GM23338 (cell line): ENCODE measurements around the gene MMP28. TPM values are rescaled to one million over a fixed set of nuclear protein-coding genes. Genes with fewer than 3 reads are reported as not detected.

Experiments used
- ATAC-seq: fragments of 200-7000 bp; cut with Tn5 transposase; 3 replicates; pipeline ENCODE4 v1.9.1; 2020
- DNase-seq: peaks from one replicate; pipeline ENCODE4 v3.0.0-alpha.2; 2015; ENCODE audit warnings: low spot score
- H2AFZ ChIP-seq: fragments of 200-600 bp; sonication (generic); 2 replicates; pipeline ENCODE4 v1.8.0; 2016; ENCODE audit warnings: antibody characterized with exemption, mild to moderate bottlenecking, moderate library complexity
- H3F3A ChIP-seq: fragments of 200-600 bp; sonication (generic); replicated peaks from 2 replicates; pipeline ENCODE4 v1.8.0; 2017; ENCODE audit warnings: antibody characterized with exemption, mixed run types, low read depth
- H3K27ac ChIP-seq: fragments of 200-600 bp; sonication (generic); 2 replicates; pipeline ENCODE4 v1.6.1; 2016; ENCODE audit warnings: low read depth
- H3K27me3 ChIP-seq: fragments of 200-600 bp; sonication (generic); 2 replicates; pipeline ENCODE4 v1.8.0; 2016; ENCODE audit warnings: mild to moderate bottlenecking, mixed run types, moderate library complexity; ENCODE audit not compliant: insufficient read depth
- H3K36me3 ChIP-seq: fragments of 200-600 bp; sonication (generic); 2 replicates; pipeline ENCODE4 v1.8.0; 2016; ENCODE audit warnings: mild to moderate bottlenecking; ENCODE audit not compliant: insufficient read depth
- H3K4me1 ChIP-seq: fragments of 200-600 bp; sonication (generic); 2 replicates; pipeline ENCODE4 v1.8.0; 2016; ENCODE audit warnings: mild to moderate bottlenecking, moderate library complexity; ENCODE audit not compliant: insufficient read depth
- H3K4me2 ChIP-seq: fragments of 200-600 bp; sonication (generic); 2 replicates; pipeline ENCODE4 v1.7.1; 2017; ENCODE audit warnings: mixed run types
- H3K4me3 ChIP-seq: fragments of 200-600 bp; sonication (generic); 2 replicates; pipeline ENCODE4 v1.6.1; 2016; ENCODE audit warnings: mixed run types
- H3K79me2 ChIP-seq: fragments of 200-600 bp; sonication (generic); replicated peaks from 2 replicates; pipeline ENCODE4 v1.8.0; 2017; ENCODE audit warnings: mild to moderate bottlenecking; ENCODE audit not compliant: insufficient read depth
- H3K9me2 ChIP-seq: fragments of 200-600 bp; sonication (generic); 2 replicates; pipeline ENCODE4 v1.8.0; 2017; ENCODE audit not compliant: insufficient read depth
- H4K20me1 ChIP-seq: fragments of 200-600 bp; sonication (generic); replicated peaks from 2 replicates; pipeline ENCODE4 v1.8.0; 2017; ENCODE audit warnings: mild to moderate bottlenecking; ENCODE audit not compliant: insufficient read depth
- H3K27ac Mint-ChIP-seq: 2 replicates; pipeline ENCODE4 v1.8.0; 2020; ENCODE audit warnings: inconsistent platforms, mild to moderate bottlenecking, moderate library complexity, mixed read lengths
- H3K27me3 Mint-ChIP-seq: 3 replicates; pipeline ENCODE4 v1.8.0; 2022; ENCODE audit warnings: low read depth, mild to moderate bottlenecking, moderate library complexity, mixed read lengths, inconsistent platforms; ENCODE audit not compliant: insufficient read depth, poor library complexity
- H3K36me3 Mint-ChIP-seq: 3 replicates; pipeline ENCODE4 v1.8.0; 2021; ENCODE audit warnings: low read depth, mild to moderate bottlenecking, inconsistent platforms, moderate library complexity, mixed read lengths
- H3K4me1 Mint-ChIP-seq: 3 replicates; pipeline ENCODE4 v1.8.0; 2020; ENCODE audit warnings: mild to moderate bottlenecking, inconsistent platforms, mixed read lengths
- H3K4me3 Mint-ChIP-seq: 3 replicates; pipeline ENCODE4 v1.8.0; 2021; ENCODE audit warnings: moderate library complexity, mild to moderate bottlenecking, inconsistent platforms, mixed read lengths
- H3K9me3 Mint-ChIP-seq: 3 replicates; pipeline ENCODE4 v1.8.0; 2020; ENCODE audit warnings: moderate library complexity, mild to moderate bottlenecking, inconsistent platforms, mixed read lengths
- CREB1 ChIP-seq: fragments of 250-450 bp; sonication (Bioruptor Pico); IDR thresholded peaks from 2 replicates; pipeline ENCODE4 v1.5.0; 2020; ENCODE audit warnings: low read depth, mild to moderate bottlenecking, moderate library complexity
- ETS1 ChIP-seq: IDR thresholded peaks from 2 replicates; pipeline ENCODE4 v1.6.1; 2016; ENCODE audit warnings: antibody characterized with exemption
- EZH2 ChIP-seq: fragments of 200-600 bp; sonication (generic); IDR thresholded peaks from one replicate; pipeline ENCODE4 v1.8.0; 2017; ENCODE audit warnings: antibody characterized with exemption, mild to moderate bottlenecking, low read depth; ENCODE audit not compliant: unreplicated experiment
- JUNB ChIP-seq: IDR thresholded peaks from one replicate; pipeline ENCODE4 v1.6.1; 2016; ENCODE audit warnings: antibody characterized with exemption; ENCODE audit not compliant: unreplicated experiment
- REST ChIP-seq: IDR thresholded peaks from one replicate; pipeline ENCODE4 v1.6.1; 2018; ENCODE audit warnings: antibody characterized with exemption; ENCODE audit not compliant: unreplicated experiment
- STAT1 ChIP-seq: IDR thresholded peaks from one replicate; pipeline ENCODE4 v1.6.1; 2016; ENCODE audit warnings: antibody characterized with exemption; ENCODE audit not compliant: unreplicated experiment
- polyA plus RNA-seq: library from polyadenylated mRNA; unstranded; fragments of >200 nt; fragmentation: Nextera tagmentation; extraction: Ambion mirVana; gene quantifications from 2 replicates; pipeline ENCODE4 v1.2.1, GENCODE V29; 2016
- total RNA-seq: library from RNA; depleted of rRNA; stranded (reverse); fragments of >200 nt; shearing (Covaris generic); gene quantifications from 2 replicates; pipeline ENCODE4 v1.2.3, GENCODE V29; 2014

Gene MMP28
- total and polyA plus RNA-seq, 2 experiments from 2014 or later, result not detected

GRCh38 chr17:35743626-35744328 is 51.7 kb downstream of the MMP28 start:
- ATAC-seq, result peak; percentile 19
- Histone ChIP-seq H3K27me3 (peaks cover 47% of the 10 kb centered on the region), H3K79me2 (no peaks in the 10 kb centered on the region), H3K4me1 (peaks cover 4% of the 10 kb centered on the region; the same call in 1 of the 2 replicates), H3K27ac (no peak overlapping the region), H3K4me2 (no peak overlapping the region), H3K4me3 (no peak overlapping the region), H3K9me2 (peaks cover 6% of the 10 kb centered on the region; the same call in 1 of the 2 replicates), H3K36me3 (no peaks in the 10 kb centered on the region), H3F3A (peaks cover 8% of the 10 kb centered on the region; the same call in 1 of the 2 replicates), H2AFZ (no peak overlapping the region), H4K20me1 (no peaks in the 10 kb centered on the region; the same call in 1 of the 2 replicates)
- Mint-ChIP-seq H3K36me3 (0 out of 3 replicates have a peak, but pooled peaks cover 8% of the 10 kb centered on the region), H3K27ac (no peak overlapping the region), H3K27me3 (peaks cover 38% of the 10 kb centered on the region), H3K4me1 (peaks cover 13% of the 10 kb centered on the region), H3K9me3 (peaks cover 12% of the 10 kb centered on the region; the same call in 2 of the 3 replicates), H3K4me3 (no peak overlapping the region; the same call in 2 of the 3 replicates)
- TF ChIP-seq STAT1, result no peak
- no peak for TF ChIP-seq ETS1
- peak; percentile 90 for TF ChIP-seq REST
- peak; percentile 78 for DNase-seq

- Histone ChIP-seq H4K20me1 (no peaks in the 10 kb centered on the region; the same call in 1 of the 2 replicates), H3K4me3 (no peak overlapping the region), H3K36me3 (no peaks in the 10 kb centered on the region), H3K4me2 (no peak overlapping the region), H3K27ac (no peak overlapping the region), H3K9me2 (peaks cover 6% of the 10 kb centered on the region; the same call in 1 of the 2 replicates), H3K27me3 (peaks cover 55% of the 10 kb centered on the region), H3K4me1 (peaks cover 4% of the 10 kb centered on the region; the same call in 1 of the 2 replicates), H3F3A (peaks cover 8% of the 10 kb centered on the region; the same call in 1 of the 2 replicates), H3K79me2 (no peaks in the 10 kb centered on the region), H2AFZ (no peak overlapping the region)
- ATAC-seq (no peak), DNase-seq (no peak)
- Mint-ChIP-seq H3K9me3 (peaks cover 12% of the 10 kb centered on the region; the same call in 2 of the 3 replicates), H3K36me3 (0 out of 3 replicates have a peak, but pooled peaks cover 8% of the 10 kb centered on the region), H3K4me3 (no peak overlapping the region; the same call in 2 of the 3 replicates), H3K4me1 (peaks cover 13% of the 10 kb centered on the region), H3K27ac (no peak overlapping the region), H3K27me3 (peaks cover 30% of the 10 kb centered on the region)
- TF ChIP-seq CREB1 (no peak), EZH2 (no peak), ETS1 (no peak), STAT1 (no peak), JUNB (no peak)
These were observed 52.5 kb downstream of the MMP28 start for GRCh38 chr17:35742896-35743477.
